Ishikawa (cell line): Measurements from ENCODE around the gene SVEP1.

ENCODE experiments used
- CEBPB ChIP-seq: IDR thresholded peaks from 2 replicates; pipeline ENCODE4 v1.6.1; 2012
- CREB1 ChIP-seq: IDR thresholded peaks from 2 replicates; pipeline ENCODE4 v1.6.1; 2012; ENCODE audit warnings: low read depth
- EGR1 ChIP-seq: IDR thresholded peaks from 2 replicates; pipeline ENCODE4 v1.6.1; 2012
- EP300 ChIP-seq: IDR thresholded peaks from 2 replicates; pipeline ENCODE4 v1.6.1; 2012; ENCODE audit warnings: borderline replicate concordance
- FOXM1 ChIP-seq: IDR thresholded peaks from 2 replicates; pipeline ENCODE4 v1.6.1; 2012; ENCODE audit warnings: low read depth, borderline replicate concordance
- NFIC ChIP-seq: IDR thresholded peaks from 2 replicates; pipeline ENCODE4 v1.6.1; 2012
- RAD21 ChIP-seq: IDR thresholded peaks from 2 replicates; pipeline ENCODE4 v1.6.1; 2012; ENCODE audit warnings: low read depth
- TAF1 ChIP-seq: IDR thresholded peaks from 2 replicates; pipeline ENCODE4 v1.6.1; 2012; ENCODE audit warnings: low read depth, mild to moderate bottlenecking
- TCF12 ChIP-seq: IDR thresholded peaks from 2 replicates; pipeline ENCODE4 v1.6.1; 2012; ENCODE audit warnings: low read depth
- TEAD4 ChIP-seq: IDR thresholded peaks from 2 replicates; pipeline ENCODE4 v1.6.1; 2012
- YY1 ChIP-seq: IDR thresholded peaks from 2 replicates; pipeline ENCODE4 v1.6.1; 2012; ENCODE audit warnings: low read depth
- ZBTB7A ChIP-seq: IDR thresholded peaks from 2 replicates; pipeline ENCODE4 v1.6.1; 2012; ENCODE audit warnings: low read depth
- TF ChIP-seq, protein P1 (sequence below): IDR thresholded peaks from 2 replicates; pipeline ENCODE4 v1.6.1; 2012; ENCODE audit warnings: low read depth, mild to moderate bottlenecking
- TF ChIP-seq, protein P2 (sequence below): IDR thresholded peaks from 2 replicates; pipeline ENCODE4 v1.6.1; 2012
- TF ChIP-seq, protein P3 (sequence below): IDR thresholded peaks from 2 replicates; pipeline ENCODE4 v1.6.1; 2012

Gene SVEP1

DNA sequence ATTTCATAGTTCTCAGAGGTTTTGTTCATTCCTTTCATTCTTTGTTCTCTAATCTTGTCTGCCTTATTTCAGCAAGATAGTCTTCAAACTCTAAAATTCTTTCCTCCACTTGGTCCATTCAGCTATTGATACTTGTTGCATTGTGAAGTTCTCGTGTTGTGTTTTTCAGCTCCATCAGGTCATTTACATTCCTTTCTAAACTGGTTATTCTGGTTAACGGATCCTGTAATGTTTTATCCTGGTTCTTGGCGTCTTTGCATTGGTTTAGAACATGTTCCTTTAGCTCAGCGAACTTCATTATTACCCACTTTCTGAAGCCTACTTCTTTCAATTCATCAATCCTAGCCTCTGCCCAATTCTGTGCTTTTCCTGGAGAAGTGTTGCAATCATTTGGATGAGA is 196.8 kb downstream of the SVEP1 start:
- TF ChIP-seq TAF1: no peak
- no peak for TF ChIP-seq RAD21
- no peak for TF ChIP-seq CREB1
- TF ChIP-seq, protein P1, sequence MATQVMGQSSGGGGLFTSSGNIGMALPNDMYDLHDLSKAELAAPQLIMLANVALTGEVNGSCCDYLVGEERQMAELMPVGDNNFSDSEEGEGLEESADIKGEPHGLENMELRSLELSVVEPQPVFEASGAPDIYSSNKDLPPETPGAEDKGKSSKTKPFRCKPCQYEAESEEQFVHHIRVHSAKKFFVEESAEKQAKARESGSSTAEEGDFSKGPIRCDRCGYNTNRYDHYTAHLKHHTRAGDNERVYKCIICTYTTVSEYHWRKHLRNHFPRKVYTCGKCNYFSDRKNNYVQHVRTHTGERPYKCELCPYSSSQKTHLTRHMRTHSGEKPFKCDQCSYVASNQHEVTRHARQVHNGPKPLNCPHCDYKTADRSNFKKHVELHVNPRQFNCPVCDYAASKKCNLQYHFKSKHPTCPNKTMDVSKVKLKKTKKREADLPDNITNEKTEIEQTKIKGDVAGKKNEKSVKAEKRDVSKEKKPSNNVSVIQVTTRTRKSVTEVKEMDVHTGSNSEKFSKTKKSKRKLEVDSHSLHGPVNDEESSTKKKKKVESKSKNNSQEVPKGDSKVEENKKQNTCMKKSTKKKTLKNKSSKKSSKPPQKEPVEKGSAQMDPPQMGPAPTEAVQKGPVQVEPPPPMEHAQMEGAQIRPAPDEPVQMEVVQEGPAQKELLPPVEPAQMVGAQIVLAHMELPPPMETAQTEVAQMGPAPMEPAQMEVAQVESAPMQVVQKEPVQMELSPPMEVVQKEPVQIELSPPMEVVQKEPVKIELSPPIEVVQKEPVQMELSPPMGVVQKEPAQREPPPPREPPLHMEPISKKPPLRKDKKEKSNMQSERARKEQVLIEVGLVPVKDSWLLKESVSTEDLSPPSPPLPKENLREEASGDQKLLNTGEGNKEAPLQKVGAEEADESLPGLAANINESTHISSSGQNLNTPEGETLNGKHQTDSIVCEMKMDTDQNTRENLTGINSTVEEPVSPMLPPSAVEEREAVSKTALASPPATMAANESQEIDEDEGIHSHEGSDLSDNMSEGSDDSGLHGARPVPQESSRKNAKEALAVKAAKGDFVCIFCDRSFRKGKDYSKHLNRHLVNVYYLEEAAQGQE: no peak
- TF ChIP-seq EGR1: no peak
- no peak for TF ChIP-seq CEBPB
- no peak for TF ChIP-seq YY1
- TF ChIP-seq ZBTB7A: no peak
- TF ChIP-seq, protein P2, sequence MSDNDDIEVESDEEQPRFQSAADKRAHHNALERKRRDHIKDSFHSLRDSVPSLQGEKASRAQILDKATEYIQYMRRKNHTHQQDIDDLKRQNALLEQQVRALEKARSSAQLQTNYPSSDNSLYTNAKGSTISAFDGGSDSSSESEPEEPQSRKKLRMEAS: no peak
- TF ChIP-seq, protein P3, sequence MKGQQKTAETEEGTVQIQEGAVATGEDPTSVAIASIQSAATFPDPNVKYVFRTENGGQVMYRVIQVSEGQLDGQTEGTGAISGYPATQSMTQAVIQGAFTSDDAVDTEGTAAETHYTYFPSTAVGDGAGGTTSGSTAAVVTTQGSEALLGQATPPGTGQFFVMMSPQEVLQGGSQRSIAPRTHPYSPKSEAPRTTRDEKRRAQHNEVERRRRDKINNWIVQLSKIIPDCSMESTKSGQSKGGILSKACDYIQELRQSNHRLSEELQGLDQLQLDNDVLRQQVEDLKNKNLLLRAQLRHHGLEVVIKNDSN: no peak
- TF ChIP-seq EP300: no peak
- no peak for TF ChIP-seq FOXM1
- TF ChIP-seq NFIC: no peak
- no peak for TF ChIP-seq TCF12
- no peak for TF ChIP-seq TEAD4

DNA sequence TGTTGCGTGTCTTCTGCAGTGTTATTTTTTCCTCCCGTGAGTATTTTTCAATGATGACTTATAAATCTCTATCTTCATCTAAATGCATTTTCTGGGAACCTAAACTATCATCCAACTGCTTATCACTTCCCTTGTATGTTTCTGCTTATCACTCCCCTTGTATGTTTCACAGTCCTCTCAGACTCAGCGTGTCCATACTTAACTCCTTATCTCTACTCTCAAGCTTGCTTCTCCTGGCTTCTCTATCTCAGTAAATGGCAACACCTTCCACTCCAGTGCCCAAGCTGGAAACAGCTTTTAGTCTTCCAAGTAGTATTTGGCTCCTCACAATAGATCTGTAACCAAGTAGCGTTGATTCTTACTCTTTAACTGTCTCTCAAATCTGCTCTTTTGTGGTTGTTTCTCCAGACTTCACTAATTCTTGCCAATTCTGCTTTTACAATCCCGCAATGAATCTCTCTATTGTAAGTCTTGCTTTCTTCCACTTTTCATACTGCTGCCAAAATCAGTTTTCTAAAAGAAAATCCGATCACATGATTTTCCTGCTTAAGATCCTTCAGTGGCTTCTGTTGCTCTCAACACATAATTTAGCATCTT is 208.0 kb downstream of the SVEP1 start:
- TF ChIP-seq TEAD4 (no peak), CEBPB (no peak), CREB1 (no peak), RAD21 (no peak), EP300 (no peak), ZBTB7A (no peak), TAF1 (no peak), NFIC (no peak), TCF12 (no peak), YY1 (no peak), EGR1 (no peak), FOXM1 (no peak)
- TF ChIP-seq, protein P1: no peak
- TF ChIP-seq, protein P2: no peak
- TF ChIP-seq, protein P3: no peak

DNA sequence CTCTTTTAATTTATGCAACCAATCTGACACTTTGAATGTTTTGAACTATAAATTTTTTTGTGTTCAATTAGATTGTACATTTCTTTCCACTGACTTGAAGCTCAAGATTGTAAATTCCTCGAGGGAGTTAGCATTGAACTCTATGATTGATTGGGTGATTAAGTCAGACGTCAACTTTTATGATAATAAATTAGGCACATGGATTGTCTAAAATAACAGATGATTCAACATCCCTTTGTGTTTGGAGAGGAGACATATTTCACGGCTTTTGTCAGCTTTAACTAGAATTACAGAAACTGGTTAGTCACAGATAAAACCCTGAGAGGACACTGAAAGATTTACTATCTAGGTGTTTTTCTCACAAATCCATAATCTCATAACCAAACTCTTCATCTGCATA is 209.2 kb downstream of the SVEP1 start:
- TF ChIP-seq TCF12 (no peak), EP300 (no peak), NFIC (no peak), CREB1 (no peak), YY1 (no peak), RAD21 (no peak)
- TF ChIP-seq, protein P2: no peak
- TF ChIP-seq, protein P1: no peak

DNA sequence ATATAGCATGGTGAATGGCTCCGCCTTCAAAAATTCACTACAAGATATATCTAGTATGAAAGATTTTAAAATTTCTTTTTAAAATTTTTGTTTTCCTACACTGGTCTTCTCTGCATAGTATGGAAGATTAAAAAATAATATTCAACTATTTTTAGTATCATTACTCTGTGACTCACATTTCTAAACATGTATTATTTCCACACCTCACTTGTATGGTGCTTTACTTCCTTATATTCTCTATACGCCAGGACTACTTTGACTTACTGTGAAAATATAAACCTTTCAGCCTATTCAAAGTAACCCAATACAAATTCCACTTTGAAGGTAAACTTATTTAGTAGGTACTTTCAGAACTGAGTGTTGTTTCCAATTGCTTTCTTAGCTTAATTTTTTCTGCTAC is 215.1 kb downstream of the SVEP1 start:
- TF ChIP-seq EP300 (no peak), EGR1 (no peak), YY1 (no peak), TCF12 (no peak), TAF1 (no peak), CREB1 (no peak), FOXM1 (no peak), NFIC (no peak), RAD21 (no peak), ZBTB7A (no peak)
- TF ChIP-seq, protein P1: no peak
- TF ChIP-seq, protein P2: no peak
